ENCODE measurements around the gene ATP6V1F.

- TF ChIP-seq YY1 (IDR thresholded peaks at IDR 0.05; ENCODE audit: insufficient read depth, insufficient read length) (no peak), SUZ12 (IDR thresholded peaks at IDR 0.05; ENCODE audit: extremely low read depth, insufficient read depth, insufficient read length) (no peak), ZNF274 (IDR thresholded peaks at IDR 0.05; ENCODE audit: low read depth, low read length) (no peak)
These were observed 28.7 kb upstream of the ATP6V1F start for GRCh38 chr7:128833946-128834325.
